Measurements from ENCODE around the gene ALDH2.
"Not testable (repeated sequence)": the region's sequence is repeated elsewhere in the genome, so short reads cannot be mapped to it uniquely, and the experiment has no call there.

ALDH2 gene

DNA sequence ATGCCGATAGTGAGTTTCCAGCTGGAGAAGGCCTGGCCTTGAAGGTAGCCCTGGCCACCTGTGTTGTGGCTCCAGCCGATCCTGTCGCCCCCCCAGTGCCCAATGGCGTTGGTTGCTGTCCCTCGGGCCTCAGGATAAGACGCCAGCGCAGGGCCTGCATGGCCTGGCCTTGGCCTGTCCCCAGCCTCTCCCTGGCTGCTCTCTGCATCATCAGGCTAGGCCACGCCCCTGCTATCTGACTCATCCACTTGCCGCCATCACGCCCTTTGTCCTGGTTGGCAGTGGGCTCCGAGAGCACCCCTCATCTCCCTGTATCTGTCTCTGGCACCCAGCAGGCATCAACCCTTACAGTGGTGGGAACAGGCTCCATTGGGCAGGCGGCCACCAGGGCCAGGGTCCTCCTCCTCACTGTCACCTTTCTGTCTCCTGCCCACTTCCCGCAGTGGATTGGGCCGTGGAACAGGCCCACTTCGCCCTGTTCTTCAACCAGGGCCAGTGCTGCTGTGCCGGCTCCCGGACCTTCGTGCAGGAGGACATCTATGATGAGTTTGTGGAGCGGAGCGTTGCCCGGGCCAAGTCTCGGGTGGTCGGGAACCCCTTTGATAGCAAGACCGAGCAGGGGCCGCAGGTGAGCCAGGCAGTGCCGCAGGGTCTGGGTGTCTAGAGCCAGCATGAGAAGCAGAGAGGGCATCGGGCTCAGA is 25.6 kb downstream of the ALDH2 start:
- FAIRE-seq: no peak

DNA sequence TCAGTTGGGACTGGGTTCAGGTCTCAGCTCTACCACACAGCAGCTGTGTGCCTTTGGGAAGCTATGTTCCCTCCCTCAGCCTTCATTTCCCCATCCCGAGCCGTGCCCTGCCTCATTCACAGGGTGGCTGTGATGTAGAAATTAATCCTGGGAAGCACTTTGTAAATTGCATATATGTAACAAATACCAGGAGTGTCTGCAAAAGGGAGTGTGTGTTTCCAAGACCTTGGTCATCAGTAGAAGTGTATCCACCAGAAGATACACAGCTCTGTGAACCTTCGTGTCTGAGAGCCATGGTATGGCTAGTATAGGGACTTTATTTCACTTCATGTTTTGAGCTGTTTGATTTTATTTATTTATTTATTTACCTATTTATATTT is 26.1 kb downstream of the ALDH2 start:
- no peak for FAIRE-seq

DNA sequence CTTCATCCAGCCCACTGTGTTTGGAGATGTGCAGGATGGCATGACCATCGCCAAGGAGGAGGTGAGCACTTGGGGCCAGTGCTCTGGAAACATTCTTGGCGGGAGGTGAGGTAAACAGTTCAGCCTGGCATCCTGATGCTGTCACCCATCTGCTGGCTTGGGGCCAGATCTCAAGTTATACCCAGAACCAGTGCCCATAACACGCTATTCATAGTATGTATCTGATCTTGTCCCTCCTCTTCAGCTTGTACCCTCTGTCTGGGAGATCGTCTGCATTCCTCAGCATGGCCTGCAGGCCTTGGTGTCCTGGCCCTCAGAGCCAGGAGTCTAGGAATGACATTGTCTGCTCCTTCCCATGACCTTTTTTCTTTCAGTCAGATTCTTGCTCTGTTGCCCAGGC is 31.4 kb downstream of the ALDH2 start:
- FAIRE-seq: no peak

DNA sequence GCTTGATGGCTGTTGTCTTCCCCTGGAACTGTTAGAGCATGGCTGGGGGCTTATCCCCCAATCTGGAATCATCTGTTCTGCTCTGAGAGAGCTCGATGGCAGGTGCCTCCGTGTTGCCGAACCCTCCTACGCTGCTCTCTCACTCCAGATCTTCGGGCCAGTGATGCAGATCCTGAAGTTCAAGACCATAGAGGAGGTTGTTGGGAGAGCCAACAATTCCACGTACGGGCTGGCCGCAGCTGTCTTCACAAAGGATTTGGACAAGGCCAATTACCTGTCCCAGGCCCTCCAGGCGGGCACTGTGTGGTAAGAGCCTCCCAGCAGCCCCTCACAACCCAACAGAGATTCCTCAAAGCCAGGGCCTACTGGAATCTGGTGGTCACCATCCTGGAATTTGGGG is 33.0 kb downstream of the ALDH2 start:
- no peak for FAIRE-seq

DNA sequence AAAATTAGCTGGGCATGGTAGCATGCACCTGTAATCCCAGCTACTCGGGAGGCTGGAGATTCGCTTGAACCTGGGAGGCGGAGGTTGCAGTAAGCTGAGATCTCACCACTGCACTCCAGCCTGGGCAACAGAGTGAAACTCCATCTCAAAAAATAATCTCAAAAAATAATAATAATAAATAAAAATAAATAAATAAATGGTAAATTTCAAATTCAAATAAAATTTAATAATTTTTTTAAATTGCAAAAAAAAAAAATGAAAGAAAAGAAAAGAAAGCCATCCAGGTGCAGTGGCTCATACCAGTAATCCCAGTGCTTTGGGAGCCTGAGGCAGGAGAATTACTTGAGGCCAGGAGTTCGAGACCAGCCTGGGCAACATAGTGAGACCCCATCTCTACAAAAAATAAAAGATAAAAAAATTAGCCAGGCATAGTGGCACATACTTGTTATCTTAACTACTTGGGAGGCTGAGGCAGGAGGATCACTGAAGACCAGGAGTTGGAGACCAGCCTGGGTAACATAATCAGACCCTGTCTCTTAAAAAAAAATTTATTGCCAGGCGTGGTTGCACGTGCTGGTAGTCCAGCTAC is 36.4 kb downstream of the ALDH2 start:
- FAIRE-seq: no peak

DNA sequence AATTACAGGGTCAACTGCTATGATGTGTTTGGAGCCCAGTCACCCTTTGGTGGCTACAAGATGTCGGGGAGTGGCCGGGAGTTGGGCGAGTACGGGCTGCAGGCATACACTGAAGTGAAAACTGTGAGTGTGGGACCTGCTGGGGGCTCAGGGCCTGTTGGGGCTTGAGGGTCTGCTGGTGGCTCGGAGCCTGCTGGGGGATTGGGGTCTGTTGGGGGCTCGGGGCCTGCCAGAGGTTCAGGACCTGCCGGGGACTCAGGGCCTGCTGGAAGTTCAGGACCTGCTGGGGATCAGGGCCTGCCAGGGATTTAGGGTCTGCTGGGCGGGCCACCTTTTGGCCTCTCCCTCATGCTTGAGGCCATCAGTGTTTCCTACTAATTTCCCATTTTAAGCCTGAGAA is 37.1 kb downstream of the ALDH2 start:
- FAIRE-seq: no peak

DNA sequence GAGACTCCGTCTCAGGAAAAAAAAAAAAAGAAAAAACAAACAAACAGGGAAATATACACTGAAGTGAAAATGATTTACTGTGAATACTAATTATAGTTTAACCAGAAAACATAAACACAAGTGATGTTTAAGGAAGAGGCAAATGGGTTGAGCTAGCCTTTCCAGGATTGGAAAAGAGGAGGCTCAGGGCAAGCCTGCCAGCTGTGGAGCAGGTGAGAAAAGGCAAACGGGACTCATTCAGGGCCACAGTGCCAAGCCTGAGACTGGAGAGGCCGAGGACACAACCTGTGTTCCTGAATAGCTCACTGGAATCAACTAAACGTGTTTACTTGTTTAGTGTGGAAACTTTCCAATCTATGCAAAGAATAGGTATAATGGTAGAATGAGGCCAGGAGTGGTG is 39.6 kb downstream of the ALDH2 start:
- FAIRE-seq: no peak

DNA sequence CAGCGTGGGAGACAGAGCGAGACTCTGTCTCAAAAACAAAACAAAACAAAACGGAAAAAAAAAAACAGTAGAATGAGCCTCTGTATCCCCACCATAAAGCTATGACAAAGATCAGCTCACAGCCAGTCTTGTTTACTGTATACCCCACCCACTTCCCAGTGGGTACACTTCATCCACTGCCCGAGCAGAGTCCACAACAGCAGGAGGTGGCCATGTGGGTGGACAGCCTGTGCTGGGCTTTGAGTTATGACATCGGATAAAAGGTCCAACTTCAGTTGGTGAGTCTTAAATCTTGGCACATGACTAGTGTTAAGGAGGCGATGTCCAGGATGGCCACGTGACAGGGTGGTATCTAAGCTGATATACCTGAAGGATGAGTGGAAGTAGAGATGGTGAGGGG is 40.5 kb downstream of the ALDH2 start:
- no peak for FAIRE-seq

DNA sequence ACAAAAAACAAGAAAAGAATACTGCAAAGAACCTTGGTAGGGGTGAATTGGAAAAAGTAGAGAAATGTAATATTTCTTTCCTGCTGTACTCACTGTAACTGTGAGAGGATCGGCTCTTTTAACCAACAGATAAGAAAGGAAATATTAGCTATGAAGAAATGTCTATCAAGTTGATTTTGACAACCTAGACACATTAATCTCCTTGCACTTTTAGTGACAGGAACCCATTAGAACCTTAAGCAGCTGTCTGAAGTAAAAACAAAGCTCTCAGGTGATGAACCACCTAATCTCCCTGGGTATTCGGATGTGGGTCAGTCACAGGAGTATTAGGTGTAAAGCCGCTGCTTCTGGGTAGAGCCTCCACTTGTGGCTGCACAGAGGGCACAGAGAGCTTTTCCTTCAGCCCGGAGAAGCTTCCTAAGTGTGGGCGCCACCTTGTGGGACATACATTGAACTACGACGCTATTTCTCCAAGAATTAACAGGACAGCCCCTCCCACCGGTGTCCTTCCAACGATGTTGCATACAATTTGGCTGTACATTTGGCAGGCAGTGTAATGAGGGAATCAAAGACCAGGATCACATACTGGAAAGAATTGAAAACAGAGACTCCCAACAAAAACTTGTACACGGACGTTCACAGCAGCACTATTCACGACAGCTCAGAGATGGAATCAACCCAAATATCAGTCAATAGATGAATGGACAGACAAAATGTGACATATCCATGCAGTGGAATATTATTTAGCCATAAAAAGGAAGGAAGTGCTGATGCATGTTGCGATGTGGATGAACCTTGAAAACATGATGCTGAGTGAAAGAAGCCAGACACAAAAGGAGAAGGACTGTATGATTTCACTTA is 46.4 kb downstream of the ALDH2 start:
- peak; percentile 9 for FAIRE-seq

DNA sequence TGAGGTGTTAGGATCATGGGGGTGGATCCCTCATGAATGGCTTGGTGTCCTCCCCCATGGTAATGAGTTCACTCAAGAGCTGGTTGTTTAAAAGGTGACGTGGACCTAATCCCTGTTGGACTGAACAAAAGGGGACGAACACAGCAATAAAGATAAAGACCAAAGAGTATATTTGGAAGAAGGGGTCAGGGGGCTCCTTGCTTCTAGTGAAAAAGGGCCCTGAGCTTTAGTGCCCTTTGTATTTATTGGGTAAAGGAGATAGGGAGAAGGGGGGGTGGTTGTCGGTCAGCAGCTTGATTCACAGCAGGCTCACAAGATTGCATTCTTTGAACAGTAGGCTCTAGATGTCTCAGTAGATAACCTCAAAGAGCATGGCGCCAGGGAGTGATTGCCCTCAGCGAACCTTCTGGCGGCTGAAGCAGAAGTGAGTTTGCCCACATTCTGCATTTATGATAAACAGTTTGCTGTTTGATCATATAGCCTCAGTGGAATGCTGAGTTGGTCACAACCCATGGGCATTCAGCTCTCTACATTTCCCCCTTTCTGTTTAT is 49.4 kb downstream of the ALDH2 start:
- no peak for FAIRE-seq

DNA sequence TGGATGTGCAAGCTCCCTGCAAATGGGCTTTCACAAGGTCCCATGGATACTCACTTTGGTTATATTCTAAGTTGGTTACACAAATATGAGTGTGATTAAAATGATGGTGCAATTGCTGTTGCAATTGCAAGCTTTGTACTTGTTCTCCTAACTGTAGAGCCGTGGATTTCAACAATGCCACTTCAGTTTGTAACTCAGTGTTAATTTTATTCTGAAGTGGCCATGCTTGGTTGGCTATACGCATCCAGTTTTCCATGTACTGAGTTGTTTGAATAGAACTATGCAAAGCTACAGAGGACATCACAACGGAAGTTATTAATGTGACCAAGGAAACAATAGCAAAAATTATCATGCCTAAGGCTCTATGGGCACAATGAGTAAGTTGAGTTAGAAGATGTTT is 50.2 kb downstream of the ALDH2 start:
- not testable (repeated sequence) for FAIRE-seq

DNA sequence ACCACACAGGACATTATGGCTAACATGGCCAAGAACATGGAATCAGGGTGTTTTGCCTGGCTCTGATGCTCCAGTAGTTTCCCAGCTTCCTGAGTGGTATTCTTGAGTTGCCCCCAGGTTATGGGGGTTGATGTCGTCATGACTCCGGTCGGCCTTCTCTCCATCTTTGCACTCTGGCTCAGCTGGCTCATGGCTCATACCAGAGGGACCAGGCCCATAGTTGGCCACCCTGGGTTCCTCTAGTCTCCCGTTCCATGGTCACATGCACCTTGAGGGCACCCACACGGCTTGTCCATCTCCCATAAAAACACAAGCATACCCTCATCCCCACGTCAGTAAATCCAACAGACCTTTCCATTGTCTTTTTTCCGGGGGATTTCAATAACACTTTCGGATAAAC is 51.6 kb downstream of the ALDH2 start:
- FAIRE-seq: no peak

DNA sequence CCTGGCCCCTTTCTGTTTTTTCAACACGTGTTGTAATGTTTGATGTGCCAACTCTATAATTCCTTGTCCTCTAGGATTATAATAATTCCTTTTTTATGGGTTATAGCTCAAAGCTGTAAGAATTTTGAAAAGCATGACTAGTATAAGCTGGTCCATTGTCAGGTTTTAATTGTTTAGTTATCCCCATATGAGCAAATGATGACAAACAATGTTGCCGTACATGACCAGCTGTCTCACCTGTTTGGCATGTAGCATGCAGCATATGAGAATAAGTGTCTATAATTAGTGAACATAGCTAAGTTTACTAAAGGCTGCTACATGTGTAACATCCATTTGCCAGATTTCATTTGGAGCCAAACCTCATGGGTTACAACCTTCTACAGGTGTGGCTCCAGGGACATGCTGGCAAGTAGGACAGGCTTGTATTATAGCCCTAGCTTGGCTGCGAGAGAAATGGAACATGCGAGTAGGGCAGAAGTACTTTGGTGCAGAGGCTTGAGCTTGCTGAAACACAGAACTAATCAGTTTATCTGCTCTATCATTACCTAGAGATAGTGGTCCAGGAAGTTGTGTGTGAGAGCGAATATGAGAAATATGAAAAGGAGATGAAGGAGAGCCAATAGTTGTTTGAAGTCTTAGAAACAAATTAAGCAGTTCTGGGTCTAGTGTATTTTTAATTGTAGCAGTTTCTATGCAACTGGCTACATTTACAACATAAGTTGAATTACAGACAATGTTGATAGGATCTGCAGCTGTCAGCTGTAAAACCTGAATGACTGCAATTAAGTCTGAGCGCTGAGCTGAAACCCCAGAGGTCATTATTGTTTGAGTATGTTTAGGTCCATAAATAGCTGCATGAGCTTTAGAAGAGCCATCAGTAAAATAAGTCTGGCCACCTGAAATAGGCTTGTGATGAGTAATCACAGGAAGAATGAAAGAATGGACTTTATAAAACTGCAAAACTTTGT is 52.7 kb downstream of the ALDH2 start:
- FAIRE-seq: no peak

DNA sequence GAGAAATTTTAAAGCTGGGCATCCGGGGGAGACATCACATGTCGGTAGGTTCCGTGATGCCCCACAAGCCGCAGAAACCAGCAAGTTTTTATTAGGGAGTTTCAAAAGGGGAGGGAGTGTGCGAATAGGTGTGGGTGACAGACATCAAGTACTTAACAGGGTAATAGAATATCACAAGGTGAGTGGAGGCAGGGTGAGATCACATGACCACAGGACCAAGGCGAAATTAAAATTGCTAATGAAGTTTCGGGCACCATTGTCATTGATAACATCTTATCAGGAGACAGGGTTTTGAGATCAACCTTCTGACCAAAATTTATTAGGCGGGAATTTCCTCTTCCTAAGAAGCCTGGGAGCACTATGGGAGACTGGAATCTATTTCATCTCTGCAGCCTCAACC is 54.1 kb downstream of the ALDH2 start:
- FAIRE-seq: not testable (repeated sequence)

DNA sequence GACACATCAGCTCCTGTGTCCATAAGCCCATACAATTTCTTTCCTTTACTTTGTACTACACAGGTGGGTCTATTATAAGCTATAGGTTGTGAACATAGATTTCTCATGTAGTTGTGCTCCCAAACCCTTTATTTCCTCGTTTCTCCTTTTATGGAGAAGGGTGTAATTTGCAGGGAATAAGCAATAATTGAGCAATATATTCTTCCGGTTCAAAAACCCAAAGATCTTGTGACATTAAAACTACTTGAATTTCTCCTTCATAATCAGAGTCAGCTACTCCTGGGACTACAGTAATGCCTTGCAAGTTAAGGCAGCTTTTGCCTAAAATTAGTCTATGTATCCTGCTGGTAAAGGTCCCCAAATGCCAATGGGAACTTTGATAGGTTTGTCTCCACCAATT is 56.2 kb downstream of the ALDH2 start:
- no peak for FAIRE-seq

DNA sequence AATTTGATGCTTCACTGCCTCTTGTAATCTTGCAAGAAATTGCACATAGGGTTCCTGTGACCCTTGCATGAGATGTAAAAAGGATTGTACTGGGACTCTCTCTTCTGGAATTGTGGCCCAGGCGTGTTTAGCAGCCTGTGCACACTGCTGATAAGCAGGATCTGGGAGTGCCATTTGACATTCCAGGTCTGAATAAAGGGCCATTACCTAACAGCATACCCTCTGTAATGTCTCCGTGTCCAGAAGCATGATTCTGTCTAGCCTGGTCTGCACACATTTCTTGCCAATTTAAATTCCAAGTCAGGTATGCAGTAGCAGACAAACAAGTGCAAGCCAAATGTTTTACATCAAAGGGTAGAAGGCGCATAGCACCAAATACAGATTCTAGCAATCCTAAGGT is 57.2 kb downstream of the ALDH2 start:
- FAIRE-seq: no peak

DNA sequence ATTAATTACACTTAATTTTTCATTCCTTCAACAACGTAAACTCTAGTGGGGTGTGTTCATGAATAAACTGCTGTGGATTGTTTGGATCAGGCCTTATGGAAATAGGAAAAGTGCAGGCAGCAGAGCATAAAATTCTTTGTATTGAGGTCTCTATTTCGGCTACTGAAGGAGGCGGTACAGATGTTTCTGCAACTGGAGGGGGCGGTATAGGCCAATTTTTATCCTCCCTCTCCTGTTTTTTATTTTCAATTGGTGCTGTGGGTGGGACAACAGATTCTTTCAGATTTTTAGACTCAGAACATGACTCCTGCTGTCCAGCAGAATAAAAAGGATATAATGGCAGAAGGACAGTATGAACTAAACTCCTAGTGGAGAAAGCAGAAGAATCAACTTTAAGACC is 57.6 kb downstream of the ALDH2 start:
- FAIRE-seq: not testable (repeated sequence)

DNA sequence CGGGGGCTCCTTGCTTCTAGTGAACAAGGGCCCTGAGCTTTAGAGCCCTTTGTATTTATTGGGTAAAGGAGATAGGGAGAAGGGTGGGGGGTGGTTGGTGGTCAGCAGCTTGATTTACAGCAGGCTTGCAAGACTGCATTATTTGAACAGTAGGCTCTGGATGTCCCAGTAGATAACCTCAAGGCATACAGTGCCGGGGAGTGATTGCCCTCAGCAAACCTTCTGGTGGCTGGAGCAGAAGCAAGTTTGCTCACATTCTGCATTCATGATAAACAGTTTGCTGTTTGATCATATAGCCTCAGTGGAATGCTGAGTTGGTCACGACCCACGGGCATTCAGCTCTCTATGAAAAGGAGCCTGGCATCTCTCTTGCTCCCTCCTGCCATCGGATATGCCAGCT is 58.8 kb downstream of the ALDH2 start:
- no peak for FAIRE-seq

DNA sequence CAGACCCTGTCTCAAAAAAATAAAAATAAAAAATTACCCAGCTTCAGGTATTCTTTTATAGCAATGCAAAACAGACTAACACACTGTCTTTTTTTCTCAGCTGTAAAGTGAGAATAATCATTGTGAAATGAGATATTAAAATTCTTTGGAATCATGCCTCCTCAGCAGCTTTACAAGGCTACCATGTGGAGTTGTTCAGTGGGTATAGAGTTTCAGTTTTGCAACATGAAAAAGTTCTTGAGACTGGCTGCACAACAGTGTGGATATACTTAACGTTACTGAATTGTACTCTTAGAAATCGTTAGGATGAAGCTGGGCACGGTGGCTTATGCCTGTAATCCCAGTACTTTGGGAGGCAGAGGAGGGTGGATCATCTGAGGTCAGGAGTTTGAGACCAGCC is 59.6 kb downstream of the ALDH2 start:
- FAIRE-seq: no peak

DNA sequence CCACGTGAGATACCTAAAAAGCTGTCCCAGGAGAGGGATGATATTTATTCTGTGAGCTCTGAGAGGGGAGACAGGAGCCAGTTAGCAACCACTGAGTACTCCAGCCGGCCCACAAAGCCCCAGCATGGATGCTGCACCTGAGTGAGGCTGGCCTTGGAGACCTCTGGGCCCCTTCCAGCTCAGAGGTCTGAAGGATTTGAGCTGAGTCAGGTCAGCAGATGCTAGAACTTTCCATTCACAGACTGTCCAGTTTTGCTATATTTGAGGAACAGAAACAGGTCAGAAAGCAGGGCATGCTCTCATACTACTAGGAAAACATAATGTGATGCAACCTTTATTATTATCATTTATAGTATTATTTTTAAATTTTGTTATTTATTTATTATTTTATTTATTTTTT is 60.3 kb downstream of the ALDH2 start:
- no peak for FAIRE-seq

DNA sequence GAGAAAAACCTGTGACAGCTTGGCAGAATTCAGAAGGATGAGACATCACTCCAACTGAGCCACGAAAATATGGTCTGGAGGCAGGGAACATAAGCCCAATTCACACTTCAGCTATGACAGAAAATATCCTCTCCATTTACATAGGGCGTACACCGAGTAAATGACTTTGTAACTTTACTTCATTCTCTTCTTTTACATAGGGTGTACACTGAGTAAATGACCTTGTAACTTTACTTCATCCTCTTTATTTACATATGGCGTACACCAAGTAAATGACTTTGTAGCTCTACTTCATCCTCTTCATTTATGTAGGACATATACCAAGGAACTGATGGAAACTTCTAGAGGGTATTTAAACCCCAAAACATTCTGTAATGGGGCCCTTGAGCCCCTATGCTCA is 61.2 kb downstream of the ALDH2 start:
- no peak for FAIRE-seq

DNA sequence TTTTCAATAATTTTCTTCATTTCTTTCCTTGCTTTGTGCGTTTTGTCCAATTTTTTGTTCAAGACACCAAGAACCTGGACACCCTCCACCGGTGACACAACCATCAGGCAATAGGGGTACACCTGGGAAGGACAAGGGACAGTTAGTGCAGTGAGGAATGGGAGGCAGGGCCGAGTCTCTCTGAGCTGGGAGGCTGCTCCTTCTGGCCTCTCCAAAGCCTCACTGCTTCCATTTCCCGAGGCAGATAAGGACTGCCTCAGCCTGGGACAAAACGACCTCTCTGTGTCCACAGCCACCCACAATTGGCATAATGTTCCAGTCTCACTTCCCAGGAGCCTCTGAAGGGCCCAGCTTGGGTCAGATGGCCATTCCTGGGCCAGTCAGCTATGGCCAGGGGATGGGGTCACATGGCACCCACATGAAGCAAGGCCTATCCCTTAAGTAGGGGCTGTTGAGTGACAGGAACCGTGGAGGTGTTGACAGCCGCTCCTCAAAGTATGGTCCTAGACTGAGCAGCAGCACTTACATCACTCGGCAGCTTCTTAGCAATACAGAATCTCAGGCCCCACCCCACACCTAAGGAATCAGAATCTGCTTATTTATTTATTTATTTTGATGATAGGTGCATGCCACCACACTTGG is 61.7 kb downstream of the ALDH2 start:
- no peak for FAIRE-seq

Data from TTC549 (cell line).